Left lung (tissue), 10 donors: Measurements from ENCODE around the gene SESN3. TPM values are rescaled to one million over a fixed set of nuclear protein-coding genes. Genes with fewer than 3 reads are reported as not detected.

ENCODE experiments used
- ATAC-seq: fragments of 200-7000 bp; cut with Tn5 transposase; one replicate; pipeline ENCODE4 v1.9.1; 2020; ENCODE audit warnings: moderate library complexity
- DNase-seq, 4 donors: peaks; one replicate each; pipeline ENCODE4 v3.0.0-alpha.2; 2013 to 2020
- H3K27ac ChIP-seq, 2 donors: fragments of 200-600 bp; sonication (generic) in 1 of 2; one replicate each; pipeline versions ENCODE4 v1.5.0 to v1.8.0; 2020 to 2021
- H3K27me3 ChIP-seq, 2 donors: fragments of 200-600 bp; sonication (generic) in 1 of 2; one replicate each; pipeline versions ENCODE4 v1.5.0 to v1.8.0; 2020 to 2021
- H3K36me3 ChIP-seq, 2 donors: fragments of 200-600 bp; sonication (generic) in 1 of 2; one replicate each; pipeline versions ENCODE4 v1.5.0 to v1.8.0; 2020 to 2021
- H3K4me1 ChIP-seq, 2 donors: fragments of 200-600 bp; one replicate each; pipeline ENCODE4 v1.8.0; 2021
- H3K4me3 ChIP-seq, 2 donors: fragments of 200-600 bp; sonication (generic) in 1 of 2; one replicate each; pipeline versions ENCODE4 v1.5.0 to v1.8.0; 2020 to 2021; ENCODE audit warnings: mild to moderate bottlenecking in 1 of 2
- H3K9me3 ChIP-seq, 2 donors: fragments of 200-600 bp; sonication (generic) in 1 of 2; one replicate each; pipeline versions ENCODE4 v1.5.0 to v1.8.0; 2020 to 2021
- intact Hi-C, 2 donors: fragments of 100-400 bp; cut with DNase I; formaldehyde crosslinking; loops; one replicate each; pipeline versions ENCODE4 v1.11.2 to v1.14.2; 2022
- polyA plus RNA-seq, 6 donors: library from polyadenylated mRNA; unstranded; fragments of 120-200 nt; gene quantifications; one replicate each; pipeline ENCODE4 v1.2.1, GENCODE V29; 2013; ENCODE audit not compliant: insufficient read length in 6 of 6
- total RNA-seq, 2 donors: library from RNA; stranded (reverse); fragmentation: NEBNext Ultra II Directional; extraction: Animal tissue kit (Norgen Biotek cat#: 25700); gene quantifications; one replicate each; pipeline ENCODE4 v1.2.1, GENCODE V29; 2021
- TF ChIP-seq, protein P1 (sequence below), 2 donors: fragments of 200-600 bp; sonication (generic) in 1 of 2; IDR thresholded peaks; one replicate each; pipeline versions ENCODE4 v1.5.0 to v1.8.0; 2021; ENCODE audit warnings: antibody characterized with exemption in 2 of 2
- donor health status: DM: no; HTN: yes; CAD: no.
- donor health status: DM: no; HTN: no; CAD: no.

The SESN3 gene
- total and polyA plus RNA-seq, 8 donors, result 45.0 to 87.8 (median 72.5) TPM

DNA sequence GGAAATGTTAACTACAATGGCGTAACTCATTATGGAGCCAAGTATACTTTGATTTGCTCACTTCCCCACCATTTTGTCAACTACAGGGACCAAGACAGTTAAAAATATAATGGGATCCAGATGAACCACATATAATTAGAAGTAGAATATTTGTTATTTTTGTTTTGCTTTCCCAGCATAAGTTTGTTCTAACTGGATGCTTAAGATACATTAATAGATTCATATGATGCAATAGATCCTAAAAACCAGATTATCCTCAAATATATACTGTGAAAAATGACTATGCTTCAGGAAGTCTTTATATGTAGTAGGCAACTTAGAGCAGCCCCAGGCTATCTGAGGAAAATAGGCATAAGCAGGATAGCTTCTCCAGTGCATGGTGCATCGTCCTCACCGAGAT, 38.3 kb downstream of the SESN3 start:
- H3K4me3 ChIP-seq, result no peak overlapping the region
- peaks cover 0 to 11% of the 10 kb centered on the region in 2 donors for H3K36me3 ChIP-seq
- no peaks in the 10 kb centered on the region for H3K27me3 ChIP-seq
- DNase-seq, result no peak
- H3K27ac ChIP-seq, result no peak overlapping the region
- no peaks in the 10 kb centered on the region for H3K9me3 ChIP-seq
- ATAC-seq, result no peak
- no peaks in the 10 kb centered on the region for H3K4me1 ChIP-seq
- intact Hi-C loops, result no loop called here
- TF ChIP-seq, protein P1, sequence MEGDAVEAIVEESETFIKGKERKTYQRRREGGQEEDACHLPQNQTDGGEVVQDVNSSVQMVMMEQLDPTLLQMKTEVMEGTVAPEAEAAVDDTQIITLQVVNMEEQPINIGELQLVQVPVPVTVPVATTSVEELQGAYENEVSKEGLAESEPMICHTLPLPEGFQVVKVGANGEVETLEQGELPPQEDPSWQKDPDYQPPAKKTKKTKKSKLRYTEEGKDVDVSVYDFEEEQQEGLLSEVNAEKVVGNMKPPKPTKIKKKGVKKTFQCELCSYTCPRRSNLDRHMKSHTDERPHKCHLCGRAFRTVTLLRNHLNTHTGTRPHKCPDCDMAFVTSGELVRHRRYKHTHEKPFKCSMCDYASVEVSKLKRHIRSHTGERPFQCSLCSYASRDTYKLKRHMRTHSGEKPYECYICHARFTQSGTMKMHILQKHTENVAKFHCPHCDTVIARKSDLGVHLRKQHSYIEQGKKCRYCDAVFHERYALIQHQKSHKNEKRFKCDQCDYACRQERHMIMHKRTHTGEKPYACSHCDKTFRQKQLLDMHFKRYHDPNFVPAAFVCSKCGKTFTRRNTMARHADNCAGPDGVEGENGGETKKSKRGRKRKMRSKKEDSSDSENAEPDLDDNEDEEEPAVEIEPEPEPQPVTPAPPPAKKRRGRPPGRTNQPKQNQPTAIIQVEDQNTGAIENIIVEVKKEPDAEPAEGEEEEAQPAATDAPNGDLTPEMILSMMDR (IDR thresholded peaks at IDR 0.05), result no peak

DNA sequence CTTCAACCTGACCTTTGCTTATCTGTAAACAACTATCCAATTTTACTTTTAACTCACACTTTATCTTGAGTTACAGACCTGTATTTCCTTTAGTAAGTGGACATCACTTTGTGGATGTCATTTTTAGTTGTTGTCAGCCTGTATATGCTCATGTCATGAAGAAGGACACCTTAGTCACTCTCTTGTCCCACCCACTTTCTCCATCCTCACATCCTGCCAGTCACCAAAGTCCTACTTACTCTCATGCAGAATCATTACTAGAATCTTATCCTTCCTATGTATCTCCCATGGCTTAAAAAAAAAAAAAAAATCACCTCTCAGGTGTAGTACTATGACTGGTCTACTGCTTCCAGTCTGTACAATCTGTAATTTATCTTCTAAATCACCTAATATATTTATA, 43.3 kb downstream of the SESN3 start:
- TF ChIP-seq, protein P1 (IDR thresholded peaks at IDR 0.05), result no peak
- no peak for DNase-seq
- ATAC-seq, result no peak
- no peaks in the 10 kb centered on the region for H3K9me3 ChIP-seq
- H3K4me3 ChIP-seq, result no peak overlapping the region
- no peaks in the 10 kb centered on the region for H3K4me1 ChIP-seq
- peaks cover 0 to 25% of the 10 kb centered on the region in 2 donors for H3K36me3 ChIP-seq
- H3K27me3 ChIP-seq, result no peaks in the 10 kb centered on the region
- no peak overlapping the region for H3K27ac ChIP-seq
- intact Hi-C loops, result no loop called here

DNA sequence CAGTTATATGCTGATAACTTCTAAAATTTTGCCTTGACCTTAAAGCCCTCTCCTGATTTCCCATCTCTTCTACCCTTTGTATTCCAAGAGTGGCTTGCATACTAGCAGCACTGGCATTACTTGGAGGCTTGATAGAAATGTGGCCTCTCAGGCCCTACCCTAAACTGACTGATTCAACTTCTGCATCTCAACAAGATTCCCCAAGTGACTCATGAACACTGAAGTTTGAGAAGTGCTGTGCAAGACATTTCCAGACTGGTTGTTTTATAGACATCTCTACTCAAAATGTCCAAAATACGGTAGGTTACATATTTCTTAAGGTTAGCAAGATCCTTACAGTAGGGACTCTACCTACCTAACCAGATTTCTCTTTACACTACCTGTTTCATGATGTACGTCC, 48.6 kb downstream of the SESN3 start:
- H3K4me3 ChIP-seq, result no peak overlapping the region
- H3K9me3 ChIP-seq, result no peaks in the 10 kb centered on the region
- H3K27ac ChIP-seq, result no peak overlapping the region
- no peaks in the 10 kb centered on the region for H3K27me3 ChIP-seq
- DNase-seq (no peak), ATAC-seq (no peak)
- peaks cover 0 to 41% of the 10 kb centered on the region in 2 donors for H3K36me3 ChIP-seq
- TF ChIP-seq, protein P1 (IDR thresholded peaks at IDR 0.05), result no peak
- no peaks in the 10 kb centered on the region for H3K4me1 ChIP-seq
- intact Hi-C loops, result no loop called here

DNA sequence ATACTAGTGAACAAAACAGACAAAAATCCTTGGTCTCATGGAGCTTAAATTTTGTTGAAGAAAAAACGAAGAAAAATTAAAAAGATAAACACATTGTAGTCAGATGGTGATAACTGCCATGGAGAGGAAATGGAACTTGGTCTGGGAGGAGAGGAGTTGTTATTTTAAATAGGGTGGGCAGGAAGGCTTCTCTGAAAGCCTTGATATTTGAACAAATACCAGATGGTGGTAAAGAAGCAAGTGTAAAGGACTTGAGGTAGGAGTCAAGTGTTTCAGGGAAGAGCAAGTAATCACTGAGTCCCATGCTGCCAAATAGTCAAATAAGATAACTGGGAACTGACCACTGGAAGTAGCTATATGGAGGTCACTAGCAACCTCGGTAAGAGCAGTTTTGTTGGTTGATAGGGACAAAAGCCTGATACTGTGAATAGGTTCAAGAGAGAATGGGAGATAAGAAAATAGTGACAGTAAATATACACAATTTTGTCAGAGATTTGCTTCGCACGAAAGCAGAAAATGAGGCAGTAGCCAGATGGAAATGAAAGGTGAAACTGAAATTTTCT, 55.1 kb downstream of the SESN3 start:
- TF ChIP-seq, protein P1 (IDR thresholded peaks at IDR 0.05), result no peak
- H3K27me3 ChIP-seq, result no peaks in the 10 kb centered on the region
- H3K4me3 ChIP-seq, result no peak overlapping the region
- no peaks in the 10 kb centered on the region for H3K4me1 ChIP-seq
- H3K36me3 ChIP-seq, result peaks cover 0 to 45% of the 10 kb centered on the region in 2 donors
- DNase-seq, result no peak
- ATAC-seq, result no peak
- intact Hi-C loops, result no loop called here
- H3K27ac ChIP-seq, result no peak overlapping the region
- no peaks in the 10 kb centered on the region for H3K9me3 ChIP-seq

DNA sequence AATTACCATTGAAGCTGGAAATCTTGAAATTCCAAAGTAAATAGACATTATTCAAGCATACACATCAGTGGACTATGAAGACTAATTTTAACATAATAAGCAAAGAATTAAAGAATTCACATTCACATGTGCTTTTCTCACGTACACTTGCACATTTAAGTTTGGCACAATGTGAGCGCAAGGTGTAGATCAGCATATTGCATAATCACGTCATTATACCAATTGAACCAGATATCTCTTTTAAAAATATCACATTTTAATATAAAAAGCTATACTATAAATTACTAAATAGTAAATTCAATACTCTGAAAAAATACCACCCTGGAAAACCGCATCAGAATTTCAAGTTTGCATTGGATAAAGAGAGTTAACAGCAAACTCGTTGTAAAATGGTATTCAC, 60.7 kb downstream of the SESN3 start:
- intact Hi-C loops, result no loop called here
- Histone ChIP-seq H3K9me3 (no peaks in the 10 kb centered on the region), H3K27me3 (no peaks in the 10 kb centered on the region), H3K4me1 (no peaks in the 10 kb centered on the region), H3K27ac (no peak overlapping the region), H3K36me3 (peaks cover 0 to 16% of the 10 kb centered on the region in 2 donors), H3K4me3 (no peak overlapping the region)
- ATAC-seq (no peak), DNase-seq (no peak)
- TF ChIP-seq, protein P1 (IDR thresholded peaks at IDR 0.05), result no peak
